HG03025 (cell line): ENCODE measurements around the gene FAM117B.
"Not testable (repeated sequence)": the region's sequence is repeated elsewhere in the genome, so short reads cannot be mapped to it uniquely, and the experiment has no call there.

ENCODE experiments used
- ATAC-seq: cut with Tn5 transposase; IDR thresholded peaks from one replicate; pipeline ENCODE4 v1.9.1; 2021; ENCODE audit warnings: mild to moderate bottlenecking, moderate library complexity; ENCODE audit not compliant: unreplicated experiment, low FRiP score

Gene FAM117B

DNA sequence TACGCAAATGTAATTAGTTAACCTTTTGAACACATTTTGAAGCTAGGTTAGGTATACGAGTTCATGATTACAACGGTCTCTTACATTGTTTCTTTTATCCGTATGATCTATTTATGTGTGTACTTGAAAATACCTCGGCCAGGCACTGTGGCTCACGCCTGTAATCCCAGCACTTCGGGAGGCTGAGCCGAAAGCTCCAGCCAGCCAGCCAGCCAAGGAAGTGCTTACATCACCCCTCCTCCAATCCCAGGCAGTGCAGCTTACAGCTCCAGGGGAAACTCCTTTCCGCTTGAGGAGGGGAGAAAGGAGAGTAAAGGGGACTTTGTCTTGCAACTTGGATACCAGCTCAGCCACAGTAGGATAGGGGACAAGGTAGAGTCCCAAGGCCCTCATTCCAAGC is 171.1 kb downstream of the FAM117B start:
- ATAC-seq, result not testable (repeated sequence)

DNA sequence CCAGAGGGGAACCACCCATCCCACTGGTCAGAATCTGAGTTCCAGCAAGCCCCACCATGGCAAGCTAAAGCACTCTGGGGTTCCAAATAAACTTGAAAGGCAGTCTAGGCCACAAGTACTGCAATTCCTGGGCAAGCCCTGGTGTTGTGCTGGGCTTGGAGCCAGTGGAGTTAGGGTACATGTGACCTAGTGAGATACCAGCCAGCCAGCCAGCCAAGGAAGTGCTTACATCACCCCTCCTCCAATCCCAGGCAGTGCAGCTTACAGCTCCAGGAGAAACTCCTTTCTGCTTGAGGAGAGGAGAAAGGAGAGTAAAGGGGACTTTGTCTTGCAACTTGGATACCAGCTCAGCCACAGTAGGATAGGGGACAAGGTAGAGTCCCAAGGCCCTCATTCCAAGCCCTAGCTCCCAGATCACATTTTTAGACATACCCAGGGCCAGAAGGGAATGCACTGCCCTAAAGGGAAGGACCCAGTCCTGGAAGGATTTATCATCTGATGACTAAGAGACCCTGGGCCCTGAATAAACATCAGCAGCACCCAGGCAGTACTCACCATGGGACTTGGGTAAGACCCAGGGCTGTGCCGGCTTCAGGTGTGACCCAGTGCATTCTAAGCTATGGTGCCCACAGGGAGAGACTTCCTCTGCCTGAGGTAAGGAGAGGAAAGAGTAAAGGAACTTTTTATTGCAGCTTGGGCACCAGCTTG is 172.8 kb downstream of the FAM117B start:
- ATAC-seq, result not testable (repeated sequence)

DNA sequence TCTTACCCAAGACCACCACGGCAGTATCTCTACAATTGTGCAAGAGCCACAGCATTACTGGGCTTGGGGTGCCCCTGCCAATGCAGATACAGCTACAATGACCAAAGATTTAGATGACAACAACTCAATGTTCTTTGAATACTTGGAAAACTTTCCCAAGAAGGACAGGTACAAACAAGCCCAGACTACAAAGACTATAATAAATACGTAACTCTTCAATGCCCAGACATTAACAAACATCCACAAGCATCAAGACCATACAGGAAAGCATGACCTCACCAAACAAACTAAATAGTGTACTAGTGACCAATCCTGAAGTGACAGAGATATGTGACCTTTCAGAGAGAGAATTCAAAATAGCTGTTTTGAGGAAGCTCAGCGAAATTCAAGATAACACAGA is 174.0 kb downstream of the FAM117B start:
- no peak for ATAC-seq

DNA sequence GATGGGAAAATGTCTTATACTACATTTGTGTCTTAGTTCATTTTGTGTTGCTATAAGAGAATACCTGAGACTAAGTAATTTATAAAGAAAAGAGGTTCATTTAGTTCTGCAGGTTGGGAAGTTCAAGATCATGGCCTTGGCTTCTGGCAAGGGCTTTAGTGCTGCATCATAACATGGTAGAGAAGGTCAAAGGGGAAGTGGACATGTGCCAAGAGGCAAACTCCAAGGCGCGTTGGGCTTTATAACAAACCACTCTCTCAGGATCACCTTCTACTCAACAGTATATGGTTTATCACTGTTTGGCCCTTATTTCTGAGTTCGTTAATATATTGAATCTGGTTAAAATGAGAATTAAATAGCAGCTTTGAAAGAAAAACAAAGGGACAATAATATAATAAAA is 178.6 kb downstream of the FAM117B start:
- ATAC-seq, result no peak

DNA sequence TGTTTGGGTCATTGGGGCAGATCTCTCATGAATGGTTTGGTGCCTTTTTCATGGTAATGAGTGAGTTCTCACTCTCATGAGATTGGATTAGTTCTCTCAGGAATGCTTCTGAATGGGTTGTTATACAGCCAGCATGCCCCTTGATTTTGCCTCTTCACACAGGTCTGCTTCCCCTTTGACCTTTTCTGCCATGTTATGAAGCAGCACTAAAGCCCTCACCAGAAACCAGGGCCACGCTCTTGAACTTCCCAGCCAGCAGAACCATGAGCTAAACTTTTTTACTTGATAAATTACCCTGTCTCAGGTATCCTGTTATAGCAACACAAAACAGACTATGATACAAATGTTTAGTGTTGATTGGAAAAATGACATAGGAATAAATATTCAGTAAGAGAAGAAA is 179.5 kb downstream of the FAM117B start:
- no peak for ATAC-seq

DNA sequence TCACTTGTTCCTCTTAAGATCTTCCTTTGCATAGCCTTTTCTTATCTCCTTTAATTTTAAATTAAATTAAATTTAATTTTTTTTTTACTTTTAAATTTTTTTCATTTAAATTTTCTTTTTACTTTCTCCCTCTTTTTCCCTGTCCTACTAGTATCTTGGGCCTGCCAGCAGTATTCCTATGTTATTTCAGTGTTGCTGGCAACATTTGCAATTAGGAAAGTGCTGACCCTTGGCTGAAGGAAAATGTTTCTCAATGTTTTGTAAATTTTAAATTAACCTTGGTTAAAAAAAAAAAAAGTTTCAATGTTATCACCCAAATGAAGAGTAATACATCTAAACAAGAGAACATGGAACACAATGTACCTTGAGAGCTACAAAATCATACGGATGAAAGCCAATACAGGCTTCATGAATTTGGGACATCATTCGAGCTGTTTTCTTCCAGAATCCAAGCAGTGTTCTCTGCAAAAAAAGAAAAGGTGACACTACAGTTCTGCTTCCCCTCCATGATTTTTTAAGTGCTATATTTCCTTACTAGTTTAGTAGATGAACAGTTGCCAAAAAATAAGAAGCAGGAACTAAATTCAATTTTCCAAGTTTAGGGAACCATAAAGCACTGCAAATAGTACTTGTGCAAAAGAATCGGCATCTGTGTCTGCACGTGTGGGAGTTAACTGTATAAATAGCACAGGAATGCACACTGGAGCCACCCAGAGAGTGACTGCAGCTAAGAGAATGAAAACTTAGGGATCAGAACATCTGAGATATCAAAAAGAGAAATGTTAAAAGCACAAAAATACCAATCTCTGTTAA is 181.0 kb downstream of the FAM117B start:
- ATAC-seq, result no peak

DNA sequence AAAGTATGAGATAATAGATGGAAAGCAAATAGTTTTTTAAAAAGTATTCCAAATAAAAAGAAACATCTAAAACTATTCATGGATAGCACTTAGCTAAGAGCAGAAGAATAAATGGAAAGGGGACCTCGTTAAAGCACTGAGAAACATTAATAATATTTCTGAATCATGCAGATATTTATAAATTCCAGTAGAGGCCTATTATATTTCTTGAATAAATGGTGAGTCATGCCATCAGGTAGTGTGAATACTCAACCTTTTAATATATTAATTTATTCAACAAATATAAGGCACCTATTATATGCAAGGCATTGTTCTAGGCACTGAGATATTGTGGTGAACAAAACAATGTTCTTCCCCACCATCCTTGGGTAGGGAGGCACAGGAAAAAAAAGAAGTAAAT is 183.0 kb downstream of the FAM117B start:
- no peak for ATAC-seq

DNA sequence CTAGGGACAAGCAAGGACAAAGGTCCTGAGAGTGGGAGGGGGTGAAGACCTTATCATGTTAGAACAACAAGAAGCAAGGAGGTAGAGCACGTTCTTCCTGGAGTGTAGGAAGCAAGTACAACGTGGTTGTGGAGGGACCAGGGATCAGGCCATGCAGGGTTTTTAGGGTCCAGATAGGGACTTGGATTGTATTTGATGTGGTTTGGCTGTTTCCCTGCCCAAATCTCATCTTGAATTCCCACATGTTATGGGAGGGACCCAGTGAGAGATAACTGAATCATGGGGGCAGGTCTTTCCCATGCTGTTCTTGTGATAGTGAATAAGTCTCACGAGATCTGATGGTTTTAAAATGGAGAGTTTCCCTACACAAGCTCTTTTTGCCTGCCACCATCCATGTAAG is 183.6 kb downstream of the FAM117B start:
- ATAC-seq, result no peak
